PC-9 (cell line): ENCODE measurements around the gene TAF6.

Experiments used
- EZH2 ChIP-seq: fragments of 200-600 bp; sonication (generic); IDR thresholded peaks from 2 replicates; pipeline ENCODE4 v1.8.0; 2017; ENCODE audit warnings: antibody characterized with exemption, low read depth
- TF ChIP-seq, protein P1 (sequence below): fragments of 200-600 bp; sonication (generic); conservative IDR thresholded peaks from 2 replicates; pipeline ENCODE4 v1.6.1; 2017; ENCODE audit warnings: mixed run types, antibody characterized with exemption, mild to moderate bottlenecking, moderate library complexity

DNA sequence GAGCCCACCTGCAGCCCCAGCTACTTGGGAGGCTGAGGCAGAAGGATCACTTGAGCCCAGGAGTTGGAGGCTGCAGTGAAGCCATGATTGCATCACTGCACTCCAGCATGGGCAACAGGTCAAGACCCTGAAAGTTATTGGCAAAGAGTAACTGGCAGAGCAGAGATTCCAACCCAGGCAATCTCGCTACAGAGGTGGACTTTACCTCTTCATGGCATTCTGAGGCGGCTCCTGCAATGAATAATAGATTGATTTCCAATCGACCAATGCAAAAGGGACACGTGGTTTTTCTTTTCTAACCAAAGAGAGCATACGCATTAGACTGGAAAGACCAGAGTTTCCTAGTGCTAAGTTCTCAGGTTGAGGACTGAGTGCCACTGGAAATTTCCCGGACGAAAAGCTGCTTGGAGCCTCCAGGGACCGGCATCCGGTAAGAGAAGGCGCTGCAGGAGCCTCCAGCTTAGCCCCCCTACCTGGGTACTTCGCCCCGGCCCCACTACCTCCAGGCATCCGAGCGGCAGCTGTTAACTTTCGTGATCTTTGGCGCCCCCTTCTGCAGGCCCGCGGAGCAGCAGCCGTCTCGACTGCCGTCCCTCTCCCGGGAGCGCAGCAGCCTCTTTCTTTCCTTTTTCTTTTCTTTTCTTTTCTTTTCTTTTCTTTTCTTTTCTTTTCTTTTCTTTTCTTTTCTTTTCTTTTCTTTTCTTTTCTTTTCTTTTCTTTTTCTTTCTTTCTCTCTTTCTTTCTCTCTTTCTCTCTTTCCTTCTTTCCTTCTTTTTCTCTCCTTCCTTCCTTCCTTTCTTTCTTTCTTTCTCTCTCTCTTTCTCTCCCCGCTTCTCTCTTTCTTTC lies 11.7 kb upstream of the TAF6 start:
- TF ChIP-seq, protein P1, sequence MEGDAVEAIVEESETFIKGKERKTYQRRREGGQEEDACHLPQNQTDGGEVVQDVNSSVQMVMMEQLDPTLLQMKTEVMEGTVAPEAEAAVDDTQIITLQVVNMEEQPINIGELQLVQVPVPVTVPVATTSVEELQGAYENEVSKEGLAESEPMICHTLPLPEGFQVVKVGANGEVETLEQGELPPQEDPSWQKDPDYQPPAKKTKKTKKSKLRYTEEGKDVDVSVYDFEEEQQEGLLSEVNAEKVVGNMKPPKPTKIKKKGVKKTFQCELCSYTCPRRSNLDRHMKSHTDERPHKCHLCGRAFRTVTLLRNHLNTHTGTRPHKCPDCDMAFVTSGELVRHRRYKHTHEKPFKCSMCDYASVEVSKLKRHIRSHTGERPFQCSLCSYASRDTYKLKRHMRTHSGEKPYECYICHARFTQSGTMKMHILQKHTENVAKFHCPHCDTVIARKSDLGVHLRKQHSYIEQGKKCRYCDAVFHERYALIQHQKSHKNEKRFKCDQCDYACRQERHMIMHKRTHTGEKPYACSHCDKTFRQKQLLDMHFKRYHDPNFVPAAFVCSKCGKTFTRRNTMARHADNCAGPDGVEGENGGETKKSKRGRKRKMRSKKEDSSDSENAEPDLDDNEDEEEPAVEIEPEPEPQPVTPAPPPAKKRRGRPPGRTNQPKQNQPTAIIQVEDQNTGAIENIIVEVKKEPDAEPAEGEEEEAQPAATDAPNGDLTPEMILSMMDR, result peak; percentile 89
- TF ChIP-seq EZH2, result no peak
